GM18868 (cell line): ENCODE results near the gene ROCK2.
"Not testable (repeated sequence)": the region's sequence is repeated elsewhere in the genome, so short reads cannot be mapped to it uniquely, and the experiment has no call there.

Experiments used
- ATAC-seq: cut with Tn5 transposase; IDR thresholded peaks from one replicate; pipeline ENCODE4 v1.9.1; 2021; ENCODE audit warnings: mild to moderate bottlenecking, moderate library complexity; ENCODE audit not compliant: unreplicated experiment

The ROCK2 gene

DNA sequence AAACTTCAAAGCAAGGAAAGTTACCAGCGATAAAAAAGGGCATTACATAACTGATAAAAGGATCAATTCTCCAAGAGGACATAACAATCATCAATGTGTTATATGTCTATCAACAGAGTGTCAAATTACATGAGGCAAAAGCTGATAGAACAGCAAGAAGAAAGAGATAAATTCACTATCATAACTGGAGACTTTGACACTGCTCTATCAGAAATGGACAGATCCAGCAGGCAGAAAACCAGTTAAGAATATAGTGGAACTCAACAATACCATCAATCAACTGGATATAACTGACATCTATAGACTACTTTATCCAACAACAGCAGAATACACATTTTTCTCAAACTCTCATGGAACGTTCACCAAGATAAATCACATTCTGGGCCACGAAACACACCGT lies 65.0 kb downstream of the ROCK2 start:
- no peak for ATAC-seq

DNA sequence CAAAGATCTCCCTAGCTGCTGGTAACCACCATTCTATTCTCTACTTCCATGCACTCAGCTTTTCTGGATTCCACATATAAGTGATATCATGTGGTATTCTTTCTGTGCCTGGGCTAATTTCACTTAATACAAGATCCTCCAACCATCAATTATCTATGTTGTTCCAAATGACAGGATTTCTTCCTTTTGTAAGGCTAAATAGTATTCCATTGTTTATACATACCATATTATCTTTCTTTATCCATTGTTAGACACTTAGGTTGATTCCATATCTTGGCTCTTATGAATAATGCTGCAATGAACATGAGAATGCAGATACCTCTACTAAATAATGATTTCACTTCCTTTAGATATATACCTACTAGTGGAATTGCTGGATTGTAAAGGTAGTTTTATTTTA lies 66.2 kb downstream of the ROCK2 start:
- no peak for ATAC-seq

DNA sequence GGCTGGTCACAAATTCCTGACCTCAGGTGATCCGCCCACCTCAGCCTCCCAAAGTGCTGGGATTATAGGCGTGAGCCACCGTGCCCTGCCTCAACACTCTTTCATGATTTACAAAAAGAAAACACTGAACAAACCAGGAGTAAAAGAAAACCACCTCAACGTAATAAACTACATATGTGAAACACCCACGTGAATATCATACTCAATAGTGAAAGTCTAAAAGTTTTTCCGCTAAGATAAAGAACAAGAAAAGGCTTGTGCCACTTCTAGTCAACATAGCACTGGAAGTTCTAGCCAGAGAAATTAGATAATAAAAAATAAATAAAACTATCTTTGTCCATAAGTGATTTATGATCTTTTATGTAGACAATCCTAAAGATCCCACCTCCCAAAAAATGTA lies 68.5 kb downstream of the ROCK2 start:
- no peak for ATAC-seq

DNA sequence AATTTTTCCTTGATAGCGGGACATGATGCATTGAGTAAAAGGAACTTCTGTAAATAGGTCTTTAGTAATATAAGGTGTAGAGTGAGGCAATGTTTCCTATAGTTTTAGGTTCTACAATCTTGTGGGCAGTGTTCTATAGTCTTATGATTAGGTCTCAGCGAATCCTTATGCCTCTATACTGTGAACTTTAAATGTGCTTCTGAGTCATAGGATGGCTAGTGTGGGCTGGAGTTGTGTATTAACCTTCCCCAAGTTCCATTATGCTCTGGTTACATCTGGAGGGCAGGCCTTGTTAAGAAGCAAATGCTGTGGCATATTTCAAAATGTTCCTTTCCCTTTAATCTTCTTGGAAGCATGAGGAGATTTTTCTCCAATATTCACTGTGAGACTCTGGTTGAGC lies 73.5 kb downstream of the ROCK2 start:
- no peak for ATAC-seq

DNA sequence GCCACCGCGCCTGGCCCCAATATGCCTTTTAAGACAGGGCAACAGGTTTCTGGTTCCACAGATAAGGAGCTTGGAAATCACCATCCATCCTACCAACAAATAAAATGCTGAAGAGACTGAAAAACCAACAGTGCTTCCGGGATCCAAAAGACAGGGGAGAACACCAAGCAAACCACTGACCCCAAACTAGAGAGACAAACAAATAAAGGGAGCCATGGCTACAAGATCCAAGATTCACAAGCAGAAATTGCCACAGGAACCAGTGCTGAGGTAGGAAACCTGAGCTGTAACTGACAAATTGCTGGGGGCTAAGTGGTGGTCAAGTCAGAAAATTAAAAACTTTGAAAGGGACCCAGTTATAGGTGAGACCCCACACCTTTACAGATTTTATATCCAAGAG lies 76.5 kb downstream of the ROCK2 start:
- ATAC-seq, result no peak

DNA sequence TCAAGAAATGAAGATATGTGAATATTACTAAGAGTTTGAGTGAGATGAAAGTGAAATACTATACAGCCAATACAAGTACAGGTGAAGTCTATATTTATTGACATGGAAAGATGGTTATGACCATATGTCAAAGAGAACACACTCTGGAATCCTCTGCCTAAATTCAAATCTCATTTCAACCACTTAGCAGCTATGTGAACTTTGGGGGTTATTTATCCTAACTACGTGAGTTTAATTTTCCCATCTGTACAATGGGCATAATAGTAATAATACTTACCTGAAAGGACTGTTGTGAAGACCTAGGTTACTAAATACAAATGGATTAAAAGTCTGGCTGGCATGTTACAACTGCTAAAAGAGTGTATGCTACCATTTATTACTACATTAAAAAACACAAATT lies 79.6 kb downstream of the ROCK2 start:
- no peak for ATAC-seq

DNA sequence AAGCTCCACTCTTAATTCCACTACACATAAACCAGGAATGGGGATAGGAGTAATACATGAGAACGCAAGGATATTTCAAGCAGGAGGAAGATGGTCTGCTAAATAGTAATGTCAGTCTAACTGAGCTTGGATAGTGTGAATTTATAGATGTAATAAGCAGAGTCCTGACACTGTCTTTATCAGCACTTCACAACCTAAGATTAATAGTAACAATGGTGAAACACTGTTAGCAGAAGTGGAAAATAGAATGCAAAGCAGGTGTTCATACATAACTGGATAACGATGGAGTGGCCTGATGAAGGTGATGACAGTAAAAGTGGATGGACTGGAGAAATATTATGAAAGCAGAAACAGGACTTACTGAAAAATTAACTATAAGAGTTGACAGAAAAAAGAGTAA lies 80.4 kb downstream of the ROCK2 start:
- ATAC-seq, result no peak

DNA sequence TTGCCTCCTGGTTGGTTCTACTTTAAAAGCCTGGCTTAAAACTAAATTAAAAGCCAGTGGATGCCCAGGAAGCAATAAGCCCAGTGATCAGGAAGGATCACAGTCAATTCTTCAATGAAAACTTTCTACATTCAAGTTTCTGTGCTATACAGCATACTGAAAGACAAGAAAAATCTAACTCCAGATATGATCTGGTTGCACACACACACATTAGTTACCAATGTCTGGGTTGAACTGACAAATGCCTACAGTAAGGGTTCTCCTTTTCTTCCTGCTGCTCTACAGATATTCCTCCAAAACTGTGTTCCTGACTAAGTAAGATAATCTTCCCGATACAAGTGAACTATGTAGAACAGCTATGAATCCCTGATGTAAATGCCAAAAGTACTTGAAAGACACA lies 81.3 kb downstream of the ROCK2 start:
- no peak for ATAC-seq

DNA sequence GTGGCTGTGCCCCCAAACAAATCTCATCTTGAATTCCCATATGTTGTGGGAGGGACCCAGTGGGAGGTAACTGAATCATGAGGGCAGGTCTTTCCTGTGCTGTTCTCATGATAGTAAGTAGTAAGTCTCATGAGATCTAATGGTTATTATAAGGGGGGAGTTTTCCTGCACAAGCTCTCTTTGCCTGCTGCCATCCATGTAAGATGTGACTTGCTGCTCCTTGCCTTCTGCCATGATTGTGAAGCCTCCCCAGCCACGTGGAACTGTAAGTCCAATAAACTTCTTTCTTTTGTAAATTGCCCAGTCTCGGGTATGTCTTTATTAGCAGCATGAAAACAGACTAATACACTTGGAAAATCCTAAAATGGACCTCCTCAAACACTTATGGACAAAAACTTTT lies 82.0 kb downstream of the ROCK2 start:
- not testable (repeated sequence) for ATAC-seq

DNA sequence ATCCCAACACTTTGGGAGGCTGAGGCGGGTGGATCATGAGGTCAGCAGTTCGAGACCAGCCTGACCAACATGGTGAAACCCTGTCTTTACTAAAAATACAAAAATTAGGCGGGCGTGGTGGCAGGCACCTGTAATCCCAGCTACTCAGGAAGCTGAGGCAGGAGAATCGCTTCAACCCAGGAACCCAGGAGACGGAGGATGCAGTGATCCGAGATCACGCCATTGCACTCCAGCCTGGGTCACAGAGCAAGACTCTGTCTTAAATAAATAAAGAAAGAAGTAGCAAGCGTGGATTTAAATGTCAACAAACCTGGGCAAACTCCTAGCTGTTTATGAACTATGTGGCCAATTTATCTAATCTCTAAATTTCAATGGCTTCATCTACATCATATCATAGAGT lies 82.9 kb downstream of the ROCK2 start:
- ATAC-seq, result not testable (repeated sequence)

DNA sequence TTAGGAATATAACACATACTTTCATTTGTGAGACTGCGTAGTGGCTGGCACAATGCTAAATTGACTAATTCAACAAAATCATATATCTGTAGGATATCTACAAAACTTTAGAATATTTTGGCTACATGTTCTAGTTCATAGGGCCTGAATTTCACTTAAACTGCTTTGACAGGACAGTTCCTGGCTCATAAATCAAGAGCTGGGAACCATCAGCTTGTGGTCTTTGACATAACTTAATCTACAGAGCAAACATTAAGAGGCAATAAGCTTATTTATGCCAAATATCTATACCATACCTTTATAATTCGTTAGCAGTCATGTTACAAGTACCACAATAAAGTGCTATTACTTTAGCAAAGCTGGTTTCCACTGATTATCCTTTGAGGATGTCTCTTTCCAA lies 83.5 kb downstream of the ROCK2 start:
- no peak for ATAC-seq

DNA sequence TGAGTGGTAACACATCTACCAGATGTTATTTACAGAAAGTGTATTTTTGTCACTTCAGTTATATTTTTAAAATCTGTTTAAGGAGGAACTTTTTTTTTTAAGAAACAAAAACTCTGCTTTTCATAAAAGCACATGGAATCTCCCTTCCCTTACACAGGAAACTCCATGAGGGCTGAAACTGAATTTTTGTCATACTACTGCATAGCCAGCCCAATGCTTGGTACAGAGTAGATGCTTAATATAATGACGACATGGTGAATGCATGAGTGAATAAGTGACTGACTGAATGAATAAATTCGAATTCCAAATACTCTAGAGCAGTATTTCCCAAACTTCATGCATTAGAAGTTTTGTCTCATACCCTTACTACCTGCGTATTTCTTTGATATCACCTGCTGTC lies 86.5 kb downstream of the ROCK2 start:
- ATAC-seq, result no peak

DNA sequence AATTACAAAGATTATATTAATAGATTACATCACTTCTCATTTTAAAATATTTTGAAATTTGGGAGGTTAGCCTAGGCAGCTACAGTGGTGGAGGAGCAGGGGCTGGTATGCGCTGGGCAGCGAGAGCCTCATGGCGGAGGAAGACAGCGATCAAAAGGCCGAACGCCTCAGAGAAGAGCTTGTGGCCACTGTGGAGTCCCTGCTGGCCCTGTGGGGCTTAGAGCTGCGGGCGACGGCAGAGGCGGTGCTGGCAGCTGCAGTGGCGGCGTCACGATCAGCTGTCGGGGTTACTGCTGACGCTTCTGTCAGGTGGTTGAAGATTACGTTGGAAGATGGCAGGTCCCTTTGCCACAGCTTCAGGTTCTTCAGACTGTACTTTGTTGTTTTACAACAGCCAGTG lies 87.4 kb downstream of the ROCK2 start:
- no peak for ATAC-seq

DNA sequence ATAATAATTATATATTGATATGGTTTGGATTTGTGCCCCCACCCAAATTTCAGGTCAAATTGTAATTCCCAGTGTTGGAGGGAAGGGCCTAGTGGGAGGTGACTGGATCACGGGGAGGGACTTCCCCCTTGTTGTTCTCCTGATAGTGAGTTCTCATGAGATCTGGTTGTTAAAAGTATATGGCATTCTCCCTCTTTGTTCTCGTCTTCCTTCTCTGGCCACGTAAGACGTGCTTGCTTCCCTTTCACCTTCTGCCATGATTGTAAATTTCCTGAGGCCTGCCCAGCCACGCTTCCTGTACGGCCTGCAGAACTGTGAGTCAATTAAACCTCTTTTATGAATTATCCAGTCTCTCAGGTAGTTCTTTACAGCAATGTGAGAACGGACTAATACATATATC lies 88.3 kb downstream of the ROCK2 start:
- no peak for ATAC-seq

DNA sequence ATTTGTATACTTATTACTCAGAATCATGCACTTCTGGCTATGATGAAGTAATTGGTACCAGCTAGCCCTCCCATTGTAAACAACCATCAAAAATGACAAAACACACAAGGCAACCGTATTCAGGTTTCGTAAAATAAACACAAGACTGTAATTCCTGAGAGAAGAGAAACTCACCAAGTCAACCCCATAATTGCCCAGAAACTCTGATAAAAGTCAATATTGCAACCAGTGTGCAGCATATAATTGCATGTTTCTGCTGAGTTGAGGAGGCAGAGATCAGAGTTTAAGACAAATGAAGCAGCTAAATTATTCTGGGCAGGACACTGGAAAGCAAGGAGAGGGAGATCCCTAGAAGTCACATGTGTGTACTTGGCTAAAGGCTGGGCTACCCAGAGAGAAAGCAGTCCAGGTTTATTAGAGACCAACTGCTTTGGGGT lies 90.3 kb downstream of the ROCK2 start:
- ATAC-seq, result no peak

DNA sequence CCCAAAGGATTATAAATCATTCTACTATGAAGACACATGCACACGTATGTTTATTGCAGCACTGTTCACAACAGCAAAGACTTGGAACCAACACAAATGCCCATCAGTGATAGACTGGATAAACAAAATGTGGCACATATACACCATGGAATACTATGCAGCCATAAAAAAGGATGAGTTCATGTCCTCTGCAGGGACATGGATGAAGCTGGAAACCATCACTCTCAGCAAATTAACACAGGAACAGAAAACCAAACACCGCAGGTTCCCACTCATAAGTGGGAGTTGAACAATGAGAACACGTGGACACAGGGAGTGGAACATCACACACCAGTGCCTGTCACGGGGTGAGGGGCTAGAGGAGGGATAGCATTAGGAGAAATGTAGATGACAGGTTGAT lies 92.0 kb downstream of the ROCK2 start:
- not testable (repeated sequence) for ATAC-seq

DNA sequence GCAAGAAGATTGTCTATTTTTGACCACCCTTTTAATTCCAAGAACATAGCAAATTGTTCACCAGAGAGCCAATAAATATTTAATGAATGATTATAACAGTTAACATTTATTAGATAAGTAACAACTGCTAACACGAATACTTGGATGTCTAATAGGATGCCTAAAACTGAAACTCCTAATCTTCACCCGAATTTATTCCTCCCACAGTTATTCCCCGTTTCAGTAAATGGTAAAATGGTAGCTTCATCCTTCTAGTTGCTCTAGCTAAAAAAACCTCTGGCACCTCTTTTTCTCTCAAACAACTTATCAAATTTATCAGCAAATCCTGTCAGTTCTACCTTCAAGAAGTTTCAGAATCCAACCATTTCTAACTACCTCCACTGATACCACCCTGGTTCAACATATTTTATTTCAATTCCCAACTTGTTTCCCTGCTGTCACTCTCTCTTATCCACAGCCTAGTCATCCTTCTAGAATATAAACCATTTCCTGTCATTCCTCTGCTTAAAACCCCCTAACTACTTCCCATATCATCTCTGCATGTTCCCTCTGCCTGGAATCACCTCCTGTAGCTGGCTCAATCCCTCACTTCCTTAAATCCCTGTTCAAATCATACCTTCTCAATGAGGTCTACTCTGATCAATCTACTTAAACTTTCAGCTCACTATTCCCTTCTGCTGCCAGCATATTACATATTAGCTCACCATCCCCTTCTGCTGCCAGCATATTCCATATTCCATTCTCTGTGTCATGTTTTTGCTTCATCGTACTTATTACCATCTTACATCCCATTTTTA lies 93.8 kb downstream of the ROCK2 start:
- no peak for ATAC-seq

DNA sequence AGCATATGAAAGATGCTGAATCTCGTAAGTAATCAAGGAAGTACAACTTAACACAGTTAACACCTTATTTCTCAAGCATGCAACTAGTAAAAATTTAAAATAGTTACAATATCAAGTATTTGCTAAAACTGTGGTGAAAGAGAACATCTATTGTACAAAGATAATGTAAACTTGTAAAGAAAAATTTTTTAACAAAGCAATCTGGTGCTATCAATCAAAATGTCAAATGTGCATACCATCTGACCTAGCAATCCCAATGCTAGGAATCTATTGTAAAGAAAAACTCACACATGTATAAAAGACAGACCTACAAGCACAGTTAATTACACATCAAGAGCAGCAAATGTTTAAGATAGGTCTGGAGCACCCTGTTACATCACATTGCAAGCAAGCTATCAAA lies 99.1 kb downstream of the ROCK2 start:
- no peak for ATAC-seq

DNA sequence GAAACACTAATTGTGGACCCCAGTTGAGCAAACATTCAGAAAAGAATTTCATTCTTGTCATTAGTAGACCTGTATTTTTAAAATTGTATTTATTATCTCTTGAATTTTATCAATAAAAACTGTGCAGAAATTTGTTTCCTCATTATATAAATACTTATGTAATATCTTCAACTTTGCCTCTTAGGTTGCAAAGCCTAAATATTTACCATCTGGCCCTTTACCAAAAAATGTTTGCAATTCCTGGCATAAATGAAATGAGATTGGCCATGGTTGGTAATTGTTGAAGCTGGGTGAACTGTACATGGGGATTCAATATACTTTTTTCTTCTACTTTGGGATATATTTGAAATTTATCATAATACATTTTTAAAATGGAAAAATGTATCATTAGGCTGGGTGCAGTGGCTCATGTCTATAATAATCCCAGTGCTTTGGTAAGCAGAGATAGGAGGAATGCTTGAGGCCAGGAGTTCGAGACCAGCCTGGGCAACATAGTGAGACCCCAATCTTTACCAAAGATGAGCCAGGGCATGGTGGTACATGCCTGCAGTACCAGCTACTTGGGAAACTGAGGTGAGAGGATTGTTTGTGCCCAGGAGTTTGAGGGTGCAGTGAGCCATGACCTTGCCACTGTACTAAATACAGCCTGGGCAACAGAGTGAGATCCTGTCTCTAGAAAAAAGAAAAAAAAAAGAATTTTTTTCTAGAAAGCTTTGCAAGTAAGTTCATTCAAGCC lies 100.2 kb downstream of the ROCK2 start:
- no peak for ATAC-seq

DNA sequence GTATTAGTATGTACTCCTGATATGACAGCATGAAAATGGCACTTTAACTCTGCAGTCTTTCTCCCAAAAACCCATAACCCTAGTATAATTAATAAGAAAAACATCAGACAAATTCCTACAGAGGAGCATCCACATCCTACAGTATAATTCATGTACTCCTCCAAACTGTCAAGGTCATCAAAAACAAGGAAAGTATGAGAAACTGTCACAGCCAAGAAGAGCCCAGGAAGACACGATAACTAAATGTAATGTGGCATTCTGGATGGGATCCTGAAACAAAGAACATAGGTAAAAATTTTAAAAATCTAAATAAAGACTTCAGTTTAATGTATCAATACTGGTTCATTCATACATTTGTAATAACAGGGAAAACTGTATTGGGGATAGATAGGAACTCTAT lies 100.9 kb downstream of the ROCK2 start:
- no peak for ATAC-seq

DNA sequence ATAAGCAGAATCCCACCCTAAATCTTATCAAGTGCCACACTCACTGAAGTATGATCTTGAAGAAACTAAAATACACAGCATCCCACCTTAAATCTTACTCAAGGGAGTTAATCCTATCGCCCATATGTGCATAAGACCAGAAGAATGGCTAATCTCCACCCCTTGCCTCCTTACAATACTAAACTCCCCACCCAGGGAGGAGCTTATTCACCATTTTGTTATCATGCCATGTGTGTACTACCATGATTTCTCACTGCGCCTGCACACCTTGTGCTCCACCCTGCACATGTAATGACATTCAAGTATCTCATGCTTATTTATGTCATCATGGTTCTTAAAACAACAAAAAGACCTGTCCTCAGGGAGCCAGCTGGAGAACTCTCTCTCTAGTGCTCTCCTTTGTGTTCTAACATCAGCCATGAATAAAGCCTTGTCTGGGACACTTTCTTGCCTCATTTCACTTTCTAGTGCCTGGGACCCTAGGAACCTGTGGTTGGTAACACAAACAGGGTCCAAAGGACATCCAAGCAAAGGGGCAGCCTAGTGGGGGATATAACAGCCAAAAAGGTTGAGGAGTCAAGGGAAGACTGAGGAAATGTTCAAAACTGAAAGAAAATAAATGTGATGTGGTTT lies 101.8 kb downstream of the ROCK2 start:
- ATAC-seq, result no peak
